GM21526 (cell line): Measurements from ENCODE around the gene CALN1.
"Not testable (repeated sequence)": the region's sequence is repeated elsewhere in the genome, so short reads cannot be mapped to it uniquely, and the experiment has no call there.

Experiments used
- ATAC-seq: cut with Tn5 transposase; IDR thresholded peaks from one replicate; pipeline ENCODE4 v1.9.1; 2021; ENCODE audit warnings: moderate library complexity; ENCODE audit not compliant: unreplicated experiment, low FRiP score

CALN1 gene

GRCh38 chr7:71772779-71773178 lies 639.4 kb downstream of the CALN1 start:
- ATAC-seq, result no peak

DNA sequence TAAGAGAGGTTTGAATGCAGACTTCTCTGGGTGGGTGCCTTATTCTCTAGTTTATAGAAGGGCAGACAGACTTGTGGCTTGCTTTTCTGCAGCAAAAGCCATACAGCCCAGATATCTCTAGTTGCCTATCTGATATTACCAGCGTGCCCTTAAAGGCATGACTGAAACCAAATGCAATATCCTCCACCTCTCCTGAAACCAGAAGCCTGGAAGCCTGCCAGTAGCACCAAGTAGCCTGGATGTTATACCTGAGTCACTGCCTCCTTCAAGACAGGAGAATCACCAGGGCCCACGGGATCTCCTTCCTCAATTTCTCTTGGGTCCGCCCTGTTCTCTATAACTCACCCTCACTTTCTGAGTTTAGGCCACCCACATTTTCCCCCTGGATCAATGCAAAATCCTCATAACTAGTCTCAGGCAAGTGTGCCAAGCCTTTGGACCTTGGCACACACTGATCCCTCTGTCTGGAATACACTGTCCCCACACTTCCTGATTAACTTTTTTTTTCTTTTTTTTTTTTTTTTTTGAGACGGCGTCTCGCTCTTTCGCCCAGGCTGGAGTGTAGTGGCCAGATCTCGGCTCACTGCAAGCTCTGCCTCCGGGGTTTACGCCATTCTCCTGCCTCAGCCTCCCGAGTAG lies 641.8 kb downstream of the CALN1 start:
- no peak for ATAC-seq

GRCh38 chr7:71769326-71769725 lies 642.8 kb downstream of the CALN1 start:
- ATAC-seq, result no peak

- no peak for ATAC-seq
Observed at GRCh38 chr7:71768450-71768849, 643.7 kb downstream of the CALN1 start.

GRCh38 chr7:71766016-71766415 lies 646.1 kb downstream of the CALN1 start:
- no peak for ATAC-seq

DNA sequence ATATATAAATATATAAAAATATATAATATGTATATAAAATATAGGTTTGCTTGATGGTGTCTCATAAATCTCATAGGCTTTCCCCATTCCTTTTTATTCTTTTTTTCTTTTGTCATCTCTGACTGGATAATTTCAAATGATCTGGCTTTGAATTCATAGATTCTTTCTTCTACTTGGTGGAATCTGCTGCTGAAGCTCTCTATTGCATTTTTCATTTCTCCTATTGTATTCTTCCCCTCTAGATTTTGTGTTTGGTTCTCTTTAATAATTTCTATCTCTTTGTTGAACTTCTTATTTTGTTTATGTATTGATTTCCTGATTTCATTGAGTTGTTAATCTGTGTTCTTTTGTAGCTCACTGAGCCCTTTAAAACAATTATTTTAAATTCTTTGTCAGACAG lies 650.8 kb downstream of the CALN1 start:
- no peak for ATAC-seq

DNA sequence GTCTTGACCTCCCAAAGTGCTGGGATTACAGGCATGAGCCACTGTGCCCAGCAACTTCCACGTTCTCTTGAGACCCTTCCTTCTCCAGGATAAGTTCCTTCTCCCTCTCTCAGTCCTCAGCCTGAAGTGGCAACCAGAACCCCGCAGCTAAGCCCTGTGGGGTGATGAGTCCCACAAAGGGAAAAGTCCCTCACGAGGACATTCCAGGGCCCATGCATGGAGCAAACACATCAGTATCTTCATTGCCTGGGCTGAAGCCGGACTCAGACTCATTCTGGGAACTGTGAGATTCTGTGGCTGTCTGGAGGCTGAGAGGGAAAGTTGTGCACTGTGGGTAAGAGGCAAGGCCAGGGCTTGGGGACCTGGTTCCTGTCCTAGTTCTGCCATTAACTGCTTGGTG lies 657.3 kb downstream of the CALN1 start:
- ATAC-seq, result no peak

DNA sequence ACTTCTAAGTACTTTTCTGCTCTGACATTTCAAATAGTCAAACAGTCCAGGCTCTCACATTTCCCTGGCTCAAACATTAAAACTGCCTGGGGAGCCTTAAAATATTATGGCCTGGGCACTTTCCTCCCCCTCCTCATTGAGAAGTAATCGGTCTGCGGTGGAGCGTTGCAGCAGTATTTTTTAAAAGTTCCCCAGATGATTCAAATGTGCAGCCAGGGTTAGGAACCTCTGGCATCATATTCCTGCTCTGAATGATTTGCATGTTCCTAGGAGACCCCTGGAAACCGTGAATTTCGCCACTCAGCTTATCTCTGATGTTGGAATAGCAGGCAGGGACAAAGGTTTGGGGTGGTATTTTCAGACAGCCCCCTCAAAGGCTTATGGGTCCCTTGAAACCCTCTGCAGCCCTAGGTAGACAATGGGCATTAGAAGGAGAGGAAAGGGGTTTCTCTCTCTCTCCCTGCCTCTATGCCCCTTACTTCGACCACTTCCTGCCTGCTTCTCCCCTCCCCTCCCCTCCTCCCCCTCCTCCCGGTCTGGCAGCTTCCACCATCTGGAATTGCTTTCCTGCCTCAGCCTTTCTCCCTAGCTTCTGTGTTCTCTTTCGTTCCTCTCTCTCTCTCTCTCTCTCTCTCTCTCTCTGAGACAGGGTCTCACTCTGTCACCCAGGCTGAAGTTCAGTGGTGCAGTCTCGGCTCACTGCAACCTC lies 658.0 kb downstream of the CALN1 start:
- ATAC-seq, result no peak

DNA sequence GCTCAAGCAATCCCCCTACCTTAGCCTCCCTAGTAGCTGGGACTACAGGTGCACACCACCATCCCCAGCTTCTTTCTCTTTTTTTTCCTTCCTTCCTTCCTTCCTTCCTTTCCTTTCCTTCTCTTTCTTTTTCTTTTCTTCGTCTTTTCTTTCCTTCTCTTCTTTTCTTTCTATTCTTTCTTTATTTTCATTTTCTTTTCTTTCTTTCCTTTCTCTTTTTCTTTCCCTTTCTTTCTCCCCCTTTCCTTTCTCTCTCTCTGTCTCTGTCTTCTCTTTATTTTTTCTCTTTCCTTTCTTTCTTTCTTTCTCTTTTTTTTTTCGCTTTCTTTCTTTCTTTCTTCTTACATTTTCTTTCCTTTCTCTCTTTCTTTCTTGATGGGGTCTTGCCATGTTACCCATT lies 658.9 kb downstream of the CALN1 start:
- ATAC-seq, result no peak

- no peak for ATAC-seq
Observed at GRCh38 chr7:71752171-71752935, 659.8 kb downstream of the CALN1 start.

DNA sequence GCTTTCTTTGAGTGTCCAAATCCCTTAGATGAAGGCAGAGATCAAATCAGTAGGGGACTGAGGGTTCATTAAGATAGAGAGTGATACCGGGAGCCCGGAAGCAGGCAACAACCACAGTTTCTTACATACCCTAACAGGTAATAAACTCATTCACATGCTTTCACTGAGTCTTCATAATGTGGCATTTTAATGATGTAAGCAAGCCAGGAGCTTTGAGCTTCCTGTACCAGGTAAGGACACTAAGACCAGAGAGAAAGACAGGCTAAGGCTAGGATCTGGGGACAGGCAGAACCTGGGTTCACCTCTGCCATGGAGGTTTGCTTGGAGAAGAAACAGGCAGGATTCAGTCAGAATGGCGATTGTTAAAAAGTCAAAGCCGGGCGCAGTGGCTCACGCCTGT lies 661.8 kb downstream of the CALN1 start:
- ATAC-seq, result no peak

DNA sequence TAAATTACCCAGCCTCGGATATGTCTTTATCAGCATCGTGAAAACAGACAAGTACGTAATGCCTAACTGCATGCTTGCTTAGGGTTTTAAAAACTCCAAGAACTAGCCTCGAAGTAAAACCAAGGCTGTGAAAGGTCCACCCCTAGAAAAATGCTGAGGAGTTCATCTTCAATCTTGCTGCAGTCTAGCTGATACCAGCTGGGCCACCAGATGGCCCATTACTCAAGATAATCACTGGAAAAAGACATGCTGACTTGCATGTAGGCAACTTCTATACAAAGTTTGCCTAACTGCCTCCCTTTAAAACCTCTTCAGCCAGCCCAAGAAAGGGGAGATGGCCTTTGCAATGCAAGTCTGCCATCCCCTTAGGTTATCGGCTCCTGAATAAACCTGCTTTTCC lies 666.1 kb downstream of the CALN1 start:
- no peak for ATAC-seq

GRCh38 chr7:71740174-71740560 lies 672.0 kb downstream of the CALN1 start:
- no peak for ATAC-seq

GRCh38 chr7:71739520-71740173 lies 672.5 kb downstream of the CALN1 start:
- ATAC-seq, result no peak

GRCh38 chr7:71737931-71738540 lies 674.1 kb downstream of the CALN1 start:
- not testable (repeated sequence) for ATAC-seq

DNA sequence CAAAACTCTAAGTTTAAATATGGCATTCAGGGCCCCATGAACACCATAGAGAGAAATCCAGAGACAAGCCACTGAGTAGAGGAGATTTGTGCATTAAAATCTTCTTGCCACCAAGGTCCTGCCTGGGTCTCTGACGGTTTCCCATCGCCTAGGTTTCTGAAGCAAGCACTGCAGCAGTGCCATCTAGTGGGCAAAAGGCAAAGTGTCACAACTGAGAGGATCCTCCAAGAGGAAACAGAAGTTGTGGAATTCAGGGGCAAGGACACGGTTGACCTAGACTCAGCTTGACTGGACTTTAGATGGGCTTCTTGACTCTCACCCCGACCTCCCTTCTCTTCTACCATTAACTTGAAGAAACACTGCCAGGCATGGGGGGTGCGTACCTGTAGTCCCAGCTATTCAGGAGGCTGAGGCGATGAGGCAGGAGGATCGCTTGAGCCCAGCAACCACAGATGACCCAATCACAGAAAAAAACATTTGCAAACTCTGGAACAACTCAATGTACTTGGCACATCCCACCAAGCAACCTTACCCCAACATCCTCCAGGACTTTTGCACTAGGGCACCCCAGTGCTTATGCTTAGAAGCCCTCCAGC lies 676.1 kb downstream of the CALN1 start:
- no peak for ATAC-seq

DNA sequence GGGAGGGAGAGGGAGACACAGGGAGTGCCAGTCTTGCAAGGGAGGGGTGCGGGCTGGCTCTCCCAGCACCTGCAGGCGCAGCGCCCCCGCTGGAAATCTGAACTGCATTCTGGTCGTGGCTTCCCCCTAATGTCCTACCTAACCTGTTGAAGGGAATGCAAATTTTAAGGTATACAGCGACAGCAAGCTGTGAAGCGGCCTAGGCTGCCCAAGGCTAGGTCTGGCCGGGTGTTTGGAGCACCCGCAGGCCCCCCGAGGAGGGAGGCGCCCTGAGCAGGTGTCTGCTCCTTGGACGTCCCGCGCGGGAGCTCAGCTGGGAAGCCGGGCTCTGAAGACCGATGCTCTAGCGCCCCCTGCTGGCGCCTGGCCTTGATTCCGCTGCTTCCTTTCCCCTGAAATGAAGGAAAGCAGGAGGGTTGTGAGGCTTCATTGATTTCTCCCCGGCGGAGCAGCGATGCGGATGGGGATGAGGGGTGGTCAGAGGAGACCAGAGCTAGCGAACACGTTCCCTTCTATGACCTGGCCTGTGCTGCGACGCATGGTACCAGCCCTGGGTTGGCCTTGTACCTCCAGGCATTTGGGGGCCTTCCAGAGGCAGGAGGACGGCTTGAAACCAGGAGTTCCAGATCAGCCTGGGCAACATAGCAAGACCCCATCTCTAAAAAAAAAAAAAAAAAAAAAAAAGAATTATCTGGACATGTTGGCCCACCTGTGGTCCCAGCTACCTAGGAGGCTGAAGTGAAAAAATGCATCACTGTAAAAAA lies 678.8 kb downstream of the CALN1 start:
- ATAC-seq, result no peak

DNA sequence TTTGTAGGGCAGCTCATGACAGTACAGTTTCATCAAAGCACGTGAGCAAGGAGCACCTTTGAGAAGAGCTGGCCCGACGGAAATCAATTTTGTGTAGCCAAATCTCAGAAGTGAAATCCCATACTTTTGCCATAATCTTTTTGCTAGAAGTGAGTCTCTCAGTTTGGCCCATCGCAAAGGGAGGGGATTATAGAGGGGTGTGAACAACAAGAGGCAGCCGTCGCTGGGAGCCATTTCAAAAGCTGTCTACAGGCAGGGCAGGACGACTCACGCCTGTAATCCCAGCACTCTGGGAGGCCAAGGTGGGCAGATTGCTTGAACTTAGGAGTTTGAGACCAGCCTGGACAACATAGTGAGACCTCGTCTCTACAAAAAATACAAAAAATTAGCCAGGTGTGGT lies 680.4 kb downstream of the CALN1 start:
- no peak for ATAC-seq
